CMK (cell line): Measurements from ENCODE around the gene HFE.
A peak's percentile ranks its signal among the peaks of the same experiment; 100 is the strongest.
"Not testable (repeated sequence)": the region's sequence is repeated elsewhere in the genome, so short reads cannot be mapped to it uniquely, and the experiment has no call there.

Source experiments
- DNase-seq: peaks from one replicate; pipeline ENCODE4 v3.0.0-alpha.2; 2010; ENCODE audit warnings: low read depth

HFE gene

DNA sequence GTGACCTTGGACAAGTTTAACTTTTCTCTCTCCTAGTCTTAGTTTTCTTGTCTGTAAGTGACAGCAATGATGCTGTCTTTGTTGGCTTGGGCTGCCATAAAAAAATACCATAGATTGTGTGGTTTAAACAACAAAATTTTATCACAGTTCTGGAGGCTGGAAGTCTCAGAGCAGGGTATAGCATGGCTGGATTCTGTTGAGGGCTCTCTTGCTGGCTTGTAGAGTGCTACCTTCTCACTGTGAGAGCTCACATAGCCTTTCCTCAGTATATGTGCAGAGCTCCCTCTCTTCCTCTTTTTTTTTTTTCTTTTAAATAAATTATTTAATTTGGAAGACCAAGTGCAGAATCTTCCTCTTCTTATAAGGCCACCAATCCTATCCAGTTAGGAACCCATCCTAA is 26.3 kb downstream of the HFE start:
- DNase-seq, result no peak

DNA sequence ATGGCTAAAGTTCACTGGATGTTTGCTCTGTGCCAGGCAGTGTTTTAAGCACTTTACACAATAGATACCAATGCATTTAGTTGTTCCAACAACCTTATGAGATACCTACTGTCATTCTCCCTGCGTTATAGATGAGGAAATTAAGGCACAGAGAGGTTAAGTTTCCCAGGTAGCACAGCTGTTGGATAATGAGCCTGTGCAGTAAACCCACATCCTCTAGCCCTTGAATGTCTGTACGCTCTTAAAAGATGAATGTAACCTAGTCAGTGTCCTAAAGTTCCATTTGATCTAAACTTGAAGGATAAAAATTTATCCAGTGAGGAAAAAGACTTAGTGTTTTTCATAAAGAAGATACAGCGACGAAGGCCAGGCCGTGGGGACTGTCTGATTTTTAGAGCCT is 28.0 kb downstream of the HFE start:
- DNase-seq, result no peak

DNA sequence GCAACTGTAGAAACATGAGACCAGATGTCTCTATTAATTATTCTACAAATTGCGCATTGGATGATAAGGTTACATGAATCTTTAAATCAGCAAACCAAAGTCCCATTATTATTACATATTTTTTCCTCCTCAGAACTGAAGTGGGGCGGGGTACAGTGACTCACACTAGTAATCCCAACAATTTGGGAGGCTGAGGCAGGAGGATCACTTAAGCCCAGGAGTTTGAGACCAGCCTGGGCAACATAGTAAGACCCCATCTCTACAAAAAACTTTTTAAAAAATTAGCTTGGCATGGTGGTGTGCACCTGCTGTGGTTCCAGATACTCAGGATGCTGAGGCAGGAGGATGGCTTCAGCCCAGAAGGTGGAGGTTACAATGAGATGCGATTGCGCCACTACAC is 29.0 kb downstream of the HFE start:
- DNase-seq, result no peak

DNA sequence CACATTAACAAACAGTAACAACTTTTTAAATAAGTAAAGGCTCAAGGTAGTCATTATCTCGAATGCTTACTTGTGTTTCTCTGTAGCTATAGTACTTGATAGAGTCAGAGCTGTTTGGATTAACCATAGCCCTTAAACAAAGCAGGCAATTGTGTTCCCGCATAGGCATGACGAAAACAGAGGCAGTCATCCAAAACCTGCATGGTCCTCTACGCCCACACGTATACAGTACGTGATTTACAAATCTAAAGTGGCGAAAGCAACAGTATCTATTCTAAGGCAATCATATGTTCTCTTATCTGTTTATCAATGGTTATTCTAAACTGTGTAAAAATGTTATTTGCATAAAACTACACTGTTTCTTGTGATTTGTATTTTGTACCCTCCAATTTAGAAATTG is 31.8 kb downstream of the HFE start:
- no peak for DNase-seq

DNA sequence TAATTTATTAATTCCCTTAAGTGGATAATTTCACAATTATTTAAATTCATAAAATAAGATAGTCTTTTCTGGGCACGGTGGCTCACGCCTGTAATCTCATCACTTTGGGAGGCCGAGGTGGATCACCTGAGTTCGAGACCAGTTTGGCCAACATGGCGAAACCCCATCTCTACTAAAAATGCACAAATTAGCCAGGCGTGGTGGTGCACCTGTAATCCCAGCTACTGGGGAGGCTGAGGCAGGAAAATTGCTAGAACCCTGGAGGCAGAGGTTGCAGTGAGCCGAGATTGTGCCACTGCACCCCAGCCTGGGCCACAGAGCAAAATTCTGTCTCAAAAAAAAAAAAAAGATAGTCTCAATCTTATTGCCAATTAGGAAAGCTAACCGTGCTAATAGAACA is 32.9 kb downstream of the HFE start:
- not testable (repeated sequence) for DNase-seq

DNA sequence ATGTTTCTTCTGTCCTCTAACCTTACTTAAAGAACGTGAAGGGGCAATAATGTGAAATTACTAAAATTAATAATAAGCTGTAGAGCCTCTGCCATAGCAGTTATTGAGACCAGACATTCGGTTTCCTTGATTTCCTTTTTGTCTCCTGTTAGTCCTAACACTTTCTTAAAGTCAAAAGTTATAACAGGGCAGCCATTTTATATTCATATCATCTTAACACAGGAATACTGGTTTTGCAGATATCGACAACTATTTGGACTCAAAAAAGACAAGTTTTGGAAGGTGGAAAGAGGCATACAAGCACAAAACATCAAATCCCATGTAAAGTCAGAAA is 33.5 kb downstream of the HFE start:
- DNase-seq, result no peak

DNA sequence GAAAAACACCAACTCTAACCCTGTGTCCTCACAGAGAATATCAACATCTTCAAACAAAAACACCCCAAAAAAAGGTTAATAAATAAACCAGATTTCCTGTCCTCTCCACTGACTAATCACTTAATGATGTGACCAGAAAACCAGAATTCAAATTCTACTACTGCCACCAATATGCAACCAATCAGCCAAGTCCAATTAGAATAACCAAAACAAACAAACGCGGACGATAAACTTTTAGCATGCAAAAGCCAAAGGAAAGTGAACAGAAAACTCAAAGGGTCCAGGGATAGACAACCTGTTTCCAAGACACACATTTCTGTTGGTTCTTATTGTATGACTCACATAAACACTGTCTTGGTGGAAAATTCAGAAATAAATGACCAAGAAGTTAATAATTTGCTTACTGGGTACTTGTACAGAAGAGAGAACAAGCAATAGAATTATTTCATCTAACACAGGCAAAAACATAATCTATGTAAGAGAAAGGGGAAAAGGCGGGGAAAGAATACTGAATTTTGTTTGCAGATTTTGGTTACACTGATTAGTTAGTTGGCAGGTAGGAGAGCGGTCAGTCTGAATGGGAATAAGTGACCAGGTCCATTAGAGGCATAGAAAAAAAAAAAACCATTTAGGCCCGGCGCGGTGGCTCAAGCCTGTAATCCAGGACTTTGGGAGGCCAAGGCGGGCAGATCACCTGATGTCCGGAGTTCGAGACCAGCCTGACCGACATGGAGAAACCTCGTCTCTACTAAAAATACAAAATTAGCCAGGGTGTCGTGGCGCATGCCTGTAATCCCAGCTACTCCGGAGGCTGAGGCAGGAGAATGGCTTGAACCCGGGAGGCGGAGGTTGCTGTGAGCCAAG is 34.1 kb downstream of the HFE start:
- DNase-seq, result no peak

DNA sequence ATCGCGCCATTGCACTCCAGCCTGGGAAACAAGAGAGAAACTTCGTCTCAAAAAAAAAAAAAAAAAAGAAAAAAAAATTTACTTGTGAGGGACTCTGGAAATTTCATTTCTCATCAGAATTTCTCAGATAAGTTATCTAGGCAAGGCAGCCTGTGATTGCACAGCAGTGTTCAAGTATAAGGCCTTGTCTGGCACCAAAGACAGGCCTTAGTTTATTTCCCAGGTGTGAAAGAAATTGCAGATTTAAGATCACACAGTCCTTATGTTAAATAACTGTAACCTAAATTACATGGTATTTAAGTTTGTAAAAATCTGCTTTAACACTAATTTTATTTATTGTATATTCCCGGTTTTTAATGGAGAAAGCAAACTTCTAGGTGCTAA is 34.8 kb downstream of the HFE start:
- DNase-seq, result no peak

DNA sequence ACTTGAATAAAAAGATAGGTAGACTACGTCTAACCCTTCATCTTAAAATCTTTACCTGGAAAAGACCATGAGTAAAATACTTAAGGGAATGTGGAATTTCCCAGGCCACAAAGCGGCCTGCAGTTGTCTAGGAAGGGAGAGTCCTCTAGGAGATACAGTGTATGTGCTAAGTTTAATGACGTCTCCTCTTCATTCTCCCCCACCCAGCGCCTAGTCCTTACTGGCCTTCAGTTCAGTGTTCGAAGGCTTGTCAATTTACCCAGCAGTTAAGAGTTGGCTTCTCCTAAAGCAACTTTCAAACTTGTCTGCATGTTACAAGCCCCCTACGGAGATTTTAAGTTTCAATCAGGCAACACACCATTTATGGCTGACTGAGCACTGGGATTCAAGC is 35.2 kb downstream of the HFE start:
- DNase-seq, result no peak

DNA sequence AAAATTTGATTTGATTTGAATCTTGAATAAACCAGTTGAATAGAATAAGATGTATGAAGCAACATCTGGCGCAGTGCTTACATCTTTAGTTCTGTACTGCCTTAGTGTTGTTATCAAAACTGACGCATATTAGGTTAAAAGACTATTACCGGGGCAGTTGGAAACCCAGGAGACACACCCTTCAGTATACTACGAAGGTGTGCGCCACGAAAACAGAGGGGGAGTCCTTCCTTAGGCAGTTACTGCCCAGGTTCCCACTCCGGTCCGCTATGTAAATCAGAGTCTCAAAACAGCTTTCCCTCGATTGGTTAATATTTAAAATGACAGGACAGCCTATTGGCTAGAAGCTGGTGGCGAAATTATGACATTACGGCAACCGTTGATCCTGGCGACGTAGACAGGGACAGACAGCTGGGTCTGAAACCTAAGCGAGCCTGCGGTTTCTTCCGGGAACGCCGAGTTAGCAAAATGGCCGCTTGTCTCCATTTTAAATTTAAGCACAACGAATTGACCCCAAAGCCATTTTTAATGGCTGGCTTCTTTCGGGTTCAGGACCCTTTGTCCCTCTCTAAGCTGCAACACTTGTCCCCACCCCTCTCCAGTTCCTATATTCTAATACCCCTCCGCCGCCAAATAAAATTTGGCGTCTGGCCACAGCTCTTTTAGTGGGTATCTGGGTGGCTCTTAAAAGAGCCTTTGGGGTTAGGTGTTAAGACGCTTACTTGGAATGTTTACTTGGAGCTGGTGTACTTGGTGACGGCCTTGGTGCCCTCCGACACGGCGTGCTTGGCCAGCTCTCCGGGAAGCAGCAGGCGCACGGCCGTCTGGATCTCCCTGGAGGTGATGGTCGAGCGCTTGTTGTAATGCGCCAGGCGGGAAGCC is 35.8 kb downstream of the HFE start:
- DNase-seq, result peak; percentile 93

DNA sequence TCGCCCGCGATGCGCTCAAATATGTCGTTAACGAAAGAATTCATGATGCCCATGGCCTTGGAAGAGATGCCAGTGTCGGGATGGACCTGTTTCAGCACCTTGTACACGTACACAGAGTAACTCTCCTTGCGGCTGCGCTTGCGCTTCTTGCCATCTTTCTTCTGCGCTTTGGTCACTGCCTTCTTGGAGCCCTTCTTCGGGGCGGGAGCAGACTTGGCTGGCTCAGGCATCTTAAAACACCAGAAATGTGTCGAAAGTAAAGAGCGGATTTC is 36.4 kb downstream of the HFE start:
- no peak for DNase-seq

DNA sequence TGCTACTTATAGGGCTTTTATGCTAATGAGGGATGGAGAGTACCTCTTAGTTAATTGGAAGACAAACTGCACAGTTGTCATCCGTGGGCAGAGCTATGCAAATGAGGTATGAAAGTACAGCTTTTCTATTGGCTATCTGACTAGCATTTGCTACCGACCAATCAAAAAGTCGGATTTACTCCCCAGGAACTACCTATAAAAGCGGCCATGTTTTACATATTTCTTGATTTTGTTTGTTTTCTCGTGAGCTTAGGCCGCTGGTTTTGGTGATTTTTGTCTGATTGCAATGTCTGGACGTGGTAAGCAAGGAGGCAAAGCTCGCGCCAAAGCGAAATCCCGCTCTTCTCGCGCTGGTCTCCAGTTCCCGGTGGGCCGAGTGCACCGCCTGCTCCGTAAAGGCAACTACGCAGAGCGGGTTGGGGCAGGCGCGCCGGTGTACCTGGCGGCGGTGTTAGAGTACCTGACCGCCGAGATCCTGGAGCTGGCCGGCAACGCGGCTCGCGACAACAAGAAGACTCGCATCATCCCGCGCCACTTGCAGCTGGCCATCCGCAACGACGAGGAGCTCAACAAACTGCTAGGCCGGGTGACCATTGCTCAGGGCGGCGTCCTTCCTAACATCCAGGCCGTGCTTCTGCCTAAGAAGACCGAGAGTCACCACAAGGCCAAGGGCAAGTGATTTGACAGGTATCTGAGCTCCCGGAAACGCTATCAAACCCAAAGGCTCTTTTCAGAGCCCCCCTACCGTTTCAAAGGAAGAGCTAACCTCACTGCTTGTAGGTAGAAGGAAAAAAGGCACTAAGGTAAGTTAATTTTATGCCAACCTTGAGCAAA is 36.9 kb downstream of the HFE start:
- peak; percentile 93 for DNase-seq

DNA sequence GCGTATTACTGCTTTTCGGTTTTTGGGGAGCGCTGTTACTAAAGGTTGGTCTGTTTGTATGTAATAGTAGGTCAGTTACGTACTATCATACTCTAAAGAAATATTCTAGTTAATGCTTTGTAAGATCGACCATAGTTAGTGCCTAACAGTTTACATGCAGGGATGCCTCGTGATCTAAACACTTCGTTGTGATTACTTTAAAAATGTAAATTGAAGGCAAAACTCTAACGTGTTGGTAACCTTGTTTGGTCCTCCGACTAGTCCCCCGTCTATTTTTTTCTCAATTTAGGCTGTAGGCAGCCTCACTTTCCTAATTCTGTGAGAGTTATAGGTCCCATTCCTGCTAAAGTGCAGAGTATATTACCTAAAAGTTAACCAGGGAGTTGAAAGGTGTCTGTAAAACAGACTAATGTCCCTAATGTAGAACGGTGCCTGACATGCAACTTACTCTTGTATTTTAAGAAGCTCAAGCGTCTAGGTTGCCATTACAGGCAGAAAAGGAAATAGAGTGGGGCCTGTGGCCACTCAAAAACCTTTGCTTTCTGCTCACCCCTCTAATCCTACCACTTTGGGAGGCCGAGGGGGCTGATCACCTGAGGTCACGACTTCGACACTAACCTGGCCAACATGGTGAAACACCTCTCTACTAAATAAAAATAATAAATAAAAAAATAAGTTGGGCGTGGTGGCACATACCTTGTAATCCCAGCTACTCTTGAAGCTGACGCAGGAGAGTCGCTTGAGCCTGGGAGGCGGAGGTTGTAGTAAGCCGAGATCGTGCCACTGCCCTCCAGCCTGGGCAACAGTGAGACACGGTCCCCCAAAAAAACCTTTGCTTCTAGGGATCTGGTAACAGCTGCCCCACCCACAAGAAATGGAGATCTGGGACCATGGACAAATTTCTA is 37.8 kb downstream of the HFE start:
- no peak for DNase-seq

DNA sequence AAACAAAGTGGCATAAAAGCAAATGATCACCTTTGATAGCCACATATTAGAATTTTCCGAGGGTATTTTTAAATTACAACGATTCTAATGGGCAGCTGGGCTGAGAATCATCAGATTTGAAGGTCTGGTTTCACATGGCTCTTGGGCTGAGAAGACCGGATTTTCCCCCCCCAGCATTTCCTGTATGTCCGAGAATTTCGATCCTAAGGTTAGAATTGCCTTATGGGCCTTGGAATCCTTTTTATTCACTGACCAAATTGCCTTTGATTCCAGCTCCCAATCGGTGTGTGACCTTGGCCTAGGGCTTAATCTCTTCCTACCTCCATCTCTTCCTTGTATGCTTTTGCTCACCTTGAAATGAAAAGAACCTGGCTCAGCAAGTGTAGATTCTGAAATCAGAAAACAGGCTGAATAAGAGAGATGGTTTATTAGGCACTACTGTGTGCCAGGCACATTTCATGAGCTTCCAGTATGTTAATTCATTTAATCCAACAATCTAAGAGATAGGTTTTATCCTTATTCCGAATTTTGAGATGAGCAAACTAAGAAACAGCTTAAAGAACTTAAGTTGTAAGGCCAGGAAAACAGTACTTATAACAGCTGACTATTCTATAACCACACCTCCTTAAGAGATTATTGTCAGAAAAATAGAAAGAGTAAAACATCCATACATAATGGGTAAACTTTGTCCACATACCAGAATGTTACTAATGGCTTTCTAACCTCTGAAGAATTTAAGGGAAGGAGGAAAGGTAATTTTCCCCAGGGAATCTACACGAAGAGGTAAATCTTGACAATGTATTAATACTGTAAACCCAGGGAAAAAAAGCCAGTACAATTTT is 39.4 kb downstream of the HFE start:
- no peak for DNase-seq

DNA sequence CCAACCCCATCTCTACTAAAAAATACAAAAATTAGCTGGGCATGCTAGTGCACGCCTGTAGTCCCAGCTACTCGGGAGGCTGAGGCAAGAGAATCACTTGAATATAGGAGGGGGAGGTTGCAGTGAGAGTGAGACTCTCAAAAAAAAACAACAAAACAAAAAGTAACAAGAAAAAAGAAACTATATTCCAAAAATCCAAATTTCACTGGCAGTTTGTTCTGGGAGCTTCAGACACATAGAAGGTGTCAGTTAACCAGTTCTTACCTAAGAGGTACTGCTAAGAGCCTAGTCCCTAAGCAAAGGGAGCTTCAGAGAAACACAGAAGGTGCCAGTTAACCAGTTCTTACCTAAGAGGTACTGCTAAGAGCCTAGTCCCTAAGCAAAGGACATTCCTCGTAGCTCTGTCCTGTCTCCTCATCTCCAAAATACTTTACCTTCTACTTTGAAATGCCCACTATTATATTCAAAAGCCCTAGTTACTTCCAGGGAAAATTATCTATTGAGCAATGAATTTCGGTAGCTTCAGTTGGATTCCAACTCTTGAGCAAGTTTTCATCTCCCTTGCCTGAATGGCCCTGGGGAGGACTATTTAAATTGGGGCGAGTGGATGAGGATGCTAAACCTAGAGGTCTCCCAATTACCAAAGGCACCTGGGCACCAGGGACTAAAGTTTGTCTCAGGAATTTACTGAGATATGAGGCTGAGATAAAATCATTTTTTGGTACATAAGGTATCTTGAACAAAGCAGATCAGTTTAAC is 41.0 kb downstream of the HFE start:
- no peak for DNase-seq

DNA sequence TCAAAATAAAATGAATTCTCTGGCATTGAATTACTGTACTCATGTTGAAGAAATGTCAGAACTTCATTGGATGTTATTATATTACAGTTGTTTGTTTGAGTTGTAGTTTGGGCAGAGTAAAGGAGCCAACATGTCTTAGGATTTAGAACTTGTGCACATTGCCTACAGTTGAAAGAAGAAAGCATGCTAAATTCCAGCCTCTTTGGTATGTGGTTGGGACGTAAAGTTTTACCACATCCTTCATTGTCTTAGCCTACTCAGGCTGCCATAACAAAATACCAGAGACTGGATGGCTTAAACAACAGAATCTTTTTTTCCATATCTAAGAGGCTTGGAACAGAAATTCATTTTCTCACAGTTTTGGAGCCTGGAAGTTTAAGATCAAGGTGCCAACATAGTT is 42.4 kb downstream of the HFE start:
- DNase-seq, result no peak

DNA sequence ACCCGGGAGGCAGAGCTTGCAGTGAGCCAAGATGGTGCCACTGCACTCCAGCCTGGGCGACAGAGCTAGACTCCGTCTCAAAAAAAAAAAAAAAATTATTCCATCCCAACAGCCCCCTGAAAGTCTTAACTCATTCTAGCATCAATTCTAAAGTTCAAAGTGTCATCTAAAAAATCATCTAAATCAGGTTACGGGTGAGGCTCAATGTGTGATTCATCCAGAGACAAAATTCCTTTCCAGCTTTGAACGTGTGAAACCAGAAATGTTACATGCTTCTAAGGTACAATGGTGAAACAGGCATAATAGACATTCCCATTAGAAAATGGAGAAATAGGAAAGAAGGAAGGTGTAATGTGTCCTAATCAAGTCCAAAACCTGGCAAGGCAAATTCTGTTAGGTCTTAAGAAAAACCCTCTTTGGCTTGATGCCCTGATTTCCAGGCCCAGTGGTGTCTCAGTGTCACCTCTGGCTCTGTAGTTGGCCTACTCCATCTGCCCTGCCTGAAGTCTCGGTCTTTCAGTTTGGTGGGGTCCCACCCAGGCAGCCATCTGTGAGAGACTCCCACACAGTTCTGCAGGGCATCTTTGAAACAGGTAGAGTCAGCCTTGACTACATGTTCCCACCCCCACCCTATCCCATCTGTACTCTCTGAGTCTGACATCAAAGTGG is 43.5 kb downstream of the HFE start:
- DNase-seq, result no peak

DNA sequence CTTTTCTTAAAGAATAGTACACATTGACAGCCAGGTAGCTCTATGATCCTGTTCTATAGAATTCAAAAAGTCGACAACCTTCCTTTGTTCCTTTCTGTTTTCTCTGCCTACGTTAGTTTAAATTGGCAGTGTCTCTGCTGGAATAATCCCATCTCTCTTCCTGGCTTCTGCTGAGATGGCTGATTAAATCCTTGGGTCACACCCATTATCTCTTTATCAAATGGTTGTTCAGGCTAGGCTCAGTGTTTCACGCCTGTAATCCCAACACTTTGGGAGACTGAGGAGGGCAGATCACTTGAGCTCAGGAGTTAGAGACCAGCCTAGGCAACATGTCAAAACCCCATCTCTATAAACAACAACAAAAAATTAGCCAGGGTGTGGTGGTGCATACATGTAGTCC is 44.4 kb downstream of the HFE start:
- DNase-seq, result no peak

DNA sequence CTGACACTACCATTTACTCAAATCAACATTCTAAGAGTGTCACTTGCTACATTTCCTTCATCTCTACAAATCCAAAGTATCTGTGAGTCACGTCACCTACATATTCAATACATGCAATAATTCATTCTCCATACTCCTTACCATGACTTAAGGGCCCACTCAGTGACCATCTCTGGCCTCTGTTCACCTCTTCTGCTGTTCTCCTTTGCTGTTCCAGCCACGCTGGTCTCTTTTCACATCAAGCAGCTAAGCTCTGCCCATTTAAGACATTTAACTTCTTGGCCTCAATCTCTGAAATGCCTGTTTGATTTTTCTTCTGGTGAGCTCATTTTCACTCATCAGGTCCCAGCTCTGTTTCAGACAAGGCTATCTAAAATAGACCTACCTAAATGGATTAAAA is 46.5 kb downstream of the HFE start:
- no peak for DNase-seq

DNA sequence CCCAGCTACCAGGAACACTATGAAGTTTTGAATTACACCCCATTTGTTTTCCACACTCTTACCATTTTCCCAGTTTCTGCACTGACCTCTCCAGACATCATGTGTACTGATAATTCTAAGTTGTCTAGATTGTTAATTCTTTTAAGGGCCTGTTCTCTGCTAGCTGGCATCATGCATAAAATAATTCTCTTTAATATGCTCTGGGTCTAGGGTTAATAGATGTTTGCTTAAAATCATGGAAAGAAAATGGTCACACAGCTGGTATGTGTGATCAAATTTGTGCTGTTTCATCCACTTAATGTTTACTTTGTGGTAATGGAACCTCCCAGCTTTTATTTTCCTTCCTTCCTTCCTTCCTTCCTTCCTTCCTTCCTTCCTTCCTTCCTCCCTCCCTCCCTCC is 49.1 kb downstream of the HFE start:
- DNase-seq, result no peak
